ENCODE data around the gene TUSC2. TPM values are rescaled to one million over a fixed set of nuclear protein-coding genes. Genes with fewer than 3 reads are reported as not detected.
A peak's percentile ranks its signal among the peaks of the same experiment; 100 is the strongest.

TUSC2 gene
- total RNA-seq, 2 donors from 2014 or later: 12.9 to 31.6 TPM

- no peaks in the 10 kb centered on the region for H3K9me3 ChIP-seq
- WGBS, 2 donors: 71% methylated on average over 2 of the region's 2 CpGs; no CpG with 5 or more reads in 1 of the 2 donors
- no peaks in the 10 kb centered on the region for H3K27me3 ChIP-seq
- H3K27ac ChIP-seq: peak overlapping the region in 1 of 4 donors; percentile 91
- DNase-seq (peak in 2 of 4 donors; percentile 12 to 45), ATAC-seq (no peak)
- H3K4me3 ChIP-seq: no peak overlapping the region
- peaks cover 56% of the 10 kb centered on the region for H3K4me1 ChIP-seq
- no peak for TF ChIP-seq POLR2A (IDR thresholded peaks at IDR 0.05)
- TF ChIP-seq CTCF (IDR thresholded peaks at IDR 0.05): no peak
- H3K36me3 ChIP-seq (replicated peaks in 1 of 2; ENCODE audit: insufficient read depth in 1 of 2, low read depth in 2 of 2): no peaks in the 10 kb centered on the region
- intact Hi-C loops (cut with DNase I): no loop called here
Measured at GRCh38 chr3:50297384-50297775, 30.6 kb downstream of the TUSC2 start.

DNA sequence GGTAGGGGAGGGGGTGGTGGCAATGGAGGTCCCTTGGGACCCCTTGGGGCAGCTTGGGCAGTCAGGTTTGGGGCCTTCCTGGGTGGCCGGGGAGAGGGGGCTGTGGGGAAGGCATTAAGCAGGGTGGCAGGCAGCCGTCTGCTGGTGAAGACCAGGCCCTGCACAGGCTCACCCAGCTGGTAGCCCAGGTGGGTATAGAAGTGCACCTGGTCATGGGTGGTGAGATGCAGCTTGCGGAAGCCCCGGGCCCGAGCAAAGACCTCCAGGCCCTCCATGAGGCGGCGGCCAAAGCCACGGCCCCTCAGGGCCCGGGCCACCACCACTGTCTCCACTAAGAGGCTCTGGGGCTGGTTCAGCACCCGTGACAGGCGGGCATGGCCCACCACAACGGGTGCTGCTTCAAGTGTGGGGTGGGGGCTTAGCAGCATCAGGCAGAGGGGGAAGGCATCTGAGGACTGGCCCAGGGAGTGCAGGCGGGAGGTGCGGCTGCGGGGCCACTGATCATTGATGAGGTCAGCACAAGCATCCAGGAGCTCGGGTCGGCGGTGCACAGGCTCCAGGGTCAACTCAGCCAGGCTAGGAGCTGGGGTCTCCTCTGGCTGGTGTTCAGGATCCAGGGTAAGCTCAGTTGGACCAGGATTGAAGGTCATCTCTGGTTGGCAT is 31.2 kb downstream of the TUSC2 start:
- no peak overlapping the region for H3K27ac ChIP-seq
- TF ChIP-seq POLR2A (IDR thresholded peaks at IDR 0.05): no peak
- no peak for TF ChIP-seq CTCF (IDR thresholded peaks at IDR 0.05)
- intact Hi-C loops (cut with DNase I): no loop called here
- H3K36me3 ChIP-seq (replicated peaks in 1 of 2; ENCODE audit: insufficient read depth in 1 of 2, low read depth in 2 of 2): no peaks in the 10 kb centered on the region
- H3K4me1 ChIP-seq: peaks cover 51% of the 10 kb centered on the region
- no peak overlapping the region for H3K4me3 ChIP-seq
- no peak for ATAC-seq
- DNase-seq: peak in 1 of 4 donors; percentile 4
- no peaks in the 10 kb centered on the region for H3K27me3 ChIP-seq
- WGBS, 2 donors: 90 to 95% methylated on average over 11 of the region's 18 CpGs
- H3K9me3 ChIP-seq: no peaks in the 10 kb centered on the region

GRCh38 chr3:50295553-50296431 is 32.2 kb downstream of the TUSC2 start:
- H3K36me3 ChIP-seq (replicated peaks in 1 of 2; ENCODE audit: insufficient read depth in 1 of 2, low read depth in 2 of 2): no peaks in the 10 kb centered on the region
- TF ChIP-seq CTCF (IDR thresholded peaks at IDR 0.05): no peak
- TF ChIP-seq POLR2A (IDR thresholded peaks at IDR 0.05): no peak
- intact Hi-C loops (cut with DNase I): no loop called here
- no peak for DNase-seq
- no peaks in the 10 kb centered on the region for H3K27me3 ChIP-seq
- 90 to 91% methylated on average over 6 to 8 of the region's 8 CpGs for WGBS, 2 donors
- H3K4me1 ChIP-seq: peaks cover 53% of the 10 kb centered on the region
- H3K4me3 ChIP-seq: no peak overlapping the region
- H3K27ac ChIP-seq: no peak overlapping the region
- H3K9me3 ChIP-seq: no peaks in the 10 kb centered on the region
- no peak for ATAC-seq

DNA sequence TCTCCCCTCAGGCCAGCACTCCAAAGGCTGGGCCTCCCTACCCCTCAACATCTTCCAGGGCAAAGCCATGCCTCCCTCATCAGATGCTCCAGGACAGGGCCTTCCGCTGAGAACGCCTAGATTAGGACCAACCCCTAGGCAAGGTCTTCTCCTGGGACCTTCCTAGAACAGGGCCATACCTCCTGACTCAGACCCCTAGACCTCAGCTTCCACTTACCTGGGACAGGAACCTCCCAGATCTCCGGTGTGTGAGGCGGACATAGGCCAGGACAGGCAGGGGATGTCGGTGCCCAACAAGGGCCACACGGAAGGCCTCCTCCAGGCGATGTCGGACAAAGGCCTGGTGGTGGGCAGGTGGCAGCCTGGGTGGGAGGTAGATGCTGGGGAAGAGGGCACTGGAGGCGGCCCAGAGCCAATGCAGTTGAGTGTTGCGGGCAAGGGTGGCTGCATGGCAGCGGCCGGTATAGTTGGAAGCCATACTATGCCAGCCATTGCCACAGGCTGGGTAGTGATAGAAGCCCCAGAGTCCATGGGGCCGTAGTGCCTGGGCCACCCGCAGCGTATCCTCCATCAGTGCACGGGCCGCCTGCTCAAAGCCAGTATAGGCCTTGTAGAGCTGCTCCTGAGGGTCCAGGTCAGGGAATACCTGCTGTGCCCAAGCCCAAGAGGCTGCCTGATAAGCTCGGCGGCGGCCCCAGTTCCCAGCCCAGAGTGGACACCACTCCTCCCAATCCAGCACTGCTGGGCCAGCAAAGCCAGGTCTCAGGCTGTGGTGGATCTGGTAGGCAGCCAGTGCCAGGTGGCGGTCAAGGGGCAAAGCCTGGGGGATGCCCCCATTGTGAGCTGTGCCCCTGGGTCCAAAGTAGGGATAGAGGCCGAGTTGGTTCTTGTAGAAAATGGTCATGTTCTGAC is 33.3 kb downstream of the TUSC2 start:
- H3K36me3 ChIP-seq (replicated peaks in 1 of 2; ENCODE audit: insufficient read depth in 1 of 2, low read depth in 2 of 2): peaks cover 0 to 4% of the 10 kb centered on the region in 2 donors
- intact Hi-C loops (cut with DNase I): no loop called here
- no peaks in the 10 kb centered on the region for H3K9me3 ChIP-seq
- no peak overlapping the region for H3K27ac ChIP-seq
- no peaks in the 10 kb centered on the region for H3K27me3 ChIP-seq
- H3K4me3 ChIP-seq: no peak overlapping the region
- no peak for ATAC-seq
- DNase-seq: no peak
- WGBS, 2 donors: 91% methylated on average over 10 to 22 of the region's 22 CpGs
- TF ChIP-seq POLR2A (IDR thresholded peaks at IDR 0.05): peak in 1 of 3 donors; percentile 12
- no peak for TF ChIP-seq CTCF (IDR thresholded peaks at IDR 0.05)
- peaks cover 48% of the 10 kb centered on the region for H3K4me1 ChIP-seq
